GM23338 (cell line): ENCODE measurements around the gene UFD1. TPM values are rescaled to one million over a fixed set of nuclear protein-coding genes. Genes with fewer than 3 reads are reported as not detected.

Experiments used
- ATAC-seq: fragments of 200-7000 bp; cut with Tn5 transposase; 3 replicates; pipeline ENCODE4 v1.9.1; 2020
- DNase-seq: peaks from one replicate; pipeline ENCODE4 v3.0.0-alpha.2; 2015; ENCODE audit warnings: low spot score
- H2AFZ ChIP-seq: fragments of 200-600 bp; sonication (generic); 2 replicates; pipeline ENCODE4 v1.8.0; 2016; ENCODE audit warnings: antibody characterized with exemption, mild to moderate bottlenecking, moderate library complexity
- H3F3A ChIP-seq: fragments of 200-600 bp; sonication (generic); replicated peaks from 2 replicates; pipeline ENCODE4 v1.8.0; 2017; ENCODE audit warnings: antibody characterized with exemption, mixed run types, low read depth
- H3K27ac ChIP-seq: fragments of 200-600 bp; sonication (generic); 2 replicates; pipeline ENCODE4 v1.6.1; 2016; ENCODE audit warnings: low read depth
- H3K27me3 ChIP-seq: fragments of 200-600 bp; sonication (generic); 2 replicates; pipeline ENCODE4 v1.8.0; 2016; ENCODE audit warnings: mild to moderate bottlenecking, mixed run types, moderate library complexity; ENCODE audit not compliant: insufficient read depth
- H3K36me3 ChIP-seq: fragments of 200-600 bp; sonication (generic); 2 replicates; pipeline ENCODE4 v1.8.0; 2016; ENCODE audit warnings: mild to moderate bottlenecking; ENCODE audit not compliant: insufficient read depth
- H3K4me1 ChIP-seq: fragments of 200-600 bp; sonication (generic); 2 replicates; pipeline ENCODE4 v1.8.0; 2016; ENCODE audit warnings: mild to moderate bottlenecking, moderate library complexity; ENCODE audit not compliant: insufficient read depth
- H3K4me2 ChIP-seq: fragments of 200-600 bp; sonication (generic); 2 replicates; pipeline ENCODE4 v1.7.1; 2017; ENCODE audit warnings: mixed run types
- H3K4me3 ChIP-seq: fragments of 200-600 bp; sonication (generic); 2 replicates; pipeline ENCODE4 v1.6.1; 2016; ENCODE audit warnings: mixed run types
- H3K79me2 ChIP-seq: fragments of 200-600 bp; sonication (generic); replicated peaks from 2 replicates; pipeline ENCODE4 v1.8.0; 2017; ENCODE audit warnings: mild to moderate bottlenecking; ENCODE audit not compliant: insufficient read depth
- H3K9me2 ChIP-seq: fragments of 200-600 bp; sonication (generic); 2 replicates; pipeline ENCODE4 v1.8.0; 2017; ENCODE audit not compliant: insufficient read depth
- H4K20me1 ChIP-seq: fragments of 200-600 bp; sonication (generic); replicated peaks from 2 replicates; pipeline ENCODE4 v1.8.0; 2017; ENCODE audit warnings: mild to moderate bottlenecking; ENCODE audit not compliant: insufficient read depth
- H3K27ac Mint-ChIP-seq: 2 replicates; pipeline ENCODE4 v1.8.0; 2020; ENCODE audit warnings: inconsistent platforms, mild to moderate bottlenecking, moderate library complexity, mixed read lengths
- H3K27me3 Mint-ChIP-seq: 3 replicates; pipeline ENCODE4 v1.8.0; 2022; ENCODE audit warnings: low read depth, mild to moderate bottlenecking, moderate library complexity, mixed read lengths, inconsistent platforms; ENCODE audit not compliant: insufficient read depth, poor library complexity
- H3K36me3 Mint-ChIP-seq: 3 replicates; pipeline ENCODE4 v1.8.0; 2021; ENCODE audit warnings: low read depth, mild to moderate bottlenecking, inconsistent platforms, moderate library complexity, mixed read lengths
- H3K4me1 Mint-ChIP-seq: 3 replicates; pipeline ENCODE4 v1.8.0; 2020; ENCODE audit warnings: mild to moderate bottlenecking, inconsistent platforms, mixed read lengths
- H3K4me3 Mint-ChIP-seq: 3 replicates; pipeline ENCODE4 v1.8.0; 2021; ENCODE audit warnings: moderate library complexity, mild to moderate bottlenecking, inconsistent platforms, mixed read lengths
- H3K9me3 Mint-ChIP-seq: 3 replicates; pipeline ENCODE4 v1.8.0; 2020; ENCODE audit warnings: moderate library complexity, mild to moderate bottlenecking, inconsistent platforms, mixed read lengths
- CREB1 ChIP-seq: fragments of 250-450 bp; sonication (Bioruptor Pico); IDR thresholded peaks from 2 replicates; pipeline ENCODE4 v1.5.0; 2020; ENCODE audit warnings: low read depth, mild to moderate bottlenecking, moderate library complexity
- EZH2 ChIP-seq: fragments of 200-600 bp; sonication (generic); IDR thresholded peaks from one replicate; pipeline ENCODE4 v1.8.0; 2017; ENCODE audit warnings: antibody characterized with exemption, mild to moderate bottlenecking, low read depth; ENCODE audit not compliant: unreplicated experiment
- EZH2phosphoT487 ChIP-seq: fragments of 200-600 bp; sonication (generic); IDR thresholded peaks from one replicate; pipeline ENCODE4 v1.8.1; 2018; ENCODE audit warnings: antibody characterized with exemption; ENCODE audit not compliant: unreplicated experiment
- STAT1 ChIP-seq: IDR thresholded peaks from one replicate; pipeline ENCODE4 v1.6.1; 2016; ENCODE audit warnings: antibody characterized with exemption; ENCODE audit not compliant: unreplicated experiment
- polyA plus RNA-seq: library from polyadenylated mRNA; unstranded; fragments of >200 nt; fragmentation: Nextera tagmentation; extraction: Ambion mirVana; gene quantifications from 2 replicates; pipeline ENCODE4 v1.2.1, GENCODE V29; 2016
- total RNA-seq: library from RNA; depleted of rRNA; stranded (reverse); fragments of >200 nt; shearing (Covaris generic); gene quantifications from 2 replicates; pipeline ENCODE4 v1.2.3, GENCODE V29; 2014
- TF ChIP-seq, protein P1 (sequence below): fragments of 250-450 bp; sonication (Bioruptor Pico); IDR thresholded peaks from 2 replicates; pipeline ENCODE4 v1.5.0; 2020; ENCODE audit warnings: mild to moderate bottlenecking, moderate library complexity
- TF ChIP-seq, protein P2 (sequence below), 2 experiments: fragments of 200-600 bp in 1 of 2; sonication (generic) in 1 of 2; conservative IDR thresholded peaks; 2 replicates each; pipeline versions ENCODE4 v1.5.1 to v1.6.1; 2016 to 2017; ENCODE audit warnings: antibody characterized with exemption in 2 of 2, low read depth in 2 of 2, mild to moderate bottlenecking in 2 of 2, moderate library complexity in 1 of 2

The UFD1 gene
- total and polyA plus RNA-seq, 2 experiments from 2014 or later = 53.5 to 93.8 TPM

DNA sequence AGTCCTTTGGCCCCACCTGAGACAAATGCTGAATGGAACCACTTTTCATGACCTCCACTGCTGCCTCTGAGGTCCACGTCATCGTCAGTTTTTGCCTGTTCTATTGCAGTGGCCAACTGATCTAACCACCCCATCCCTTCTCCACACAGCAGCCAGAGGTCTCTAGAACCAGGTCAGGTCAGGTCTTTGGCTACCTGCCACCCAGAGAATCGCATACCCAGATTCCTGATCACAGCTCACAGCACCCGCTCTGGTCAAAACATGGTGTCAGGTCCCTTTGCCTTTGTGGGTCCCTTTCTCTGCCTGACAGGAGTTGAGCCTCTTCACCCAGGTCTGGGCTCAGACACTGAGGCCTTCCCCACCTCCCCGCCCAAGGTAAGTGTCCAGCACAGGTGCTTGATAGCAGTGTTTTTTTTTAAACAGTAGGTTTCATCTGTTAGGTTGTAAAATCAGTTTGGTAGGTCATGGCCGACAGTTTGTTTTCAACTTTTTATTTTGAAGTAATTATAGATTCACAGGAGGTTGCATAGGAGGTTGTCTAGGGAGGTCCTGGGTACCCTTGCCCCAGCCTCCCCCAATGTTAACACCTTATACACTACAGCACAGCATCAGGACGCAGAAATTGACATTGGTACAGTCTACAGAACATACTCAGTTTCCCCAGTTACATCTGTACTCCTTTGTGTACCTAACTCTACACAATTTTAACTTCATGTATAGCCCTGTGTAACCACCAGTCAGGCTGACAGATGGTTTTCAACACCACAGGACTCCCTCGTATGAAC, 38.4 kb downstream of the UFD1 start:
- H3K36me3 Mint-ChIP-seq = peaks cover 23% of the 10 kb centered on the region
- no peak overlapping the region for H3K4me2 ChIP-seq
- no peaks in the 10 kb centered on the region for H3K9me2 ChIP-seq
- H3K4me3 ChIP-seq = no peak overlapping the region
- H3K27me3 Mint-ChIP-seq = peaks cover 9% of the 10 kb centered on the region
- no peaks in the 10 kb centered on the region; the same call in 2 of the 3 replicates for H3K4me1 Mint-ChIP-seq
- peaks cover 37% of the 10 kb centered on the region for H3K79me2 ChIP-seq
- no peak for ATAC-seq
- peaks cover 51% of the 10 kb centered on the region for H4K20me1 ChIP-seq
- no peak for TF ChIP-seq EZH2
- no peak for TF ChIP-seq CREB1 (CRISPR knock-in tag)
- no peak for TF ChIP-seq EZH2phosphoT487
- no peak for TF ChIP-seq STAT1
- TF ChIP-seq, protein P1, sequence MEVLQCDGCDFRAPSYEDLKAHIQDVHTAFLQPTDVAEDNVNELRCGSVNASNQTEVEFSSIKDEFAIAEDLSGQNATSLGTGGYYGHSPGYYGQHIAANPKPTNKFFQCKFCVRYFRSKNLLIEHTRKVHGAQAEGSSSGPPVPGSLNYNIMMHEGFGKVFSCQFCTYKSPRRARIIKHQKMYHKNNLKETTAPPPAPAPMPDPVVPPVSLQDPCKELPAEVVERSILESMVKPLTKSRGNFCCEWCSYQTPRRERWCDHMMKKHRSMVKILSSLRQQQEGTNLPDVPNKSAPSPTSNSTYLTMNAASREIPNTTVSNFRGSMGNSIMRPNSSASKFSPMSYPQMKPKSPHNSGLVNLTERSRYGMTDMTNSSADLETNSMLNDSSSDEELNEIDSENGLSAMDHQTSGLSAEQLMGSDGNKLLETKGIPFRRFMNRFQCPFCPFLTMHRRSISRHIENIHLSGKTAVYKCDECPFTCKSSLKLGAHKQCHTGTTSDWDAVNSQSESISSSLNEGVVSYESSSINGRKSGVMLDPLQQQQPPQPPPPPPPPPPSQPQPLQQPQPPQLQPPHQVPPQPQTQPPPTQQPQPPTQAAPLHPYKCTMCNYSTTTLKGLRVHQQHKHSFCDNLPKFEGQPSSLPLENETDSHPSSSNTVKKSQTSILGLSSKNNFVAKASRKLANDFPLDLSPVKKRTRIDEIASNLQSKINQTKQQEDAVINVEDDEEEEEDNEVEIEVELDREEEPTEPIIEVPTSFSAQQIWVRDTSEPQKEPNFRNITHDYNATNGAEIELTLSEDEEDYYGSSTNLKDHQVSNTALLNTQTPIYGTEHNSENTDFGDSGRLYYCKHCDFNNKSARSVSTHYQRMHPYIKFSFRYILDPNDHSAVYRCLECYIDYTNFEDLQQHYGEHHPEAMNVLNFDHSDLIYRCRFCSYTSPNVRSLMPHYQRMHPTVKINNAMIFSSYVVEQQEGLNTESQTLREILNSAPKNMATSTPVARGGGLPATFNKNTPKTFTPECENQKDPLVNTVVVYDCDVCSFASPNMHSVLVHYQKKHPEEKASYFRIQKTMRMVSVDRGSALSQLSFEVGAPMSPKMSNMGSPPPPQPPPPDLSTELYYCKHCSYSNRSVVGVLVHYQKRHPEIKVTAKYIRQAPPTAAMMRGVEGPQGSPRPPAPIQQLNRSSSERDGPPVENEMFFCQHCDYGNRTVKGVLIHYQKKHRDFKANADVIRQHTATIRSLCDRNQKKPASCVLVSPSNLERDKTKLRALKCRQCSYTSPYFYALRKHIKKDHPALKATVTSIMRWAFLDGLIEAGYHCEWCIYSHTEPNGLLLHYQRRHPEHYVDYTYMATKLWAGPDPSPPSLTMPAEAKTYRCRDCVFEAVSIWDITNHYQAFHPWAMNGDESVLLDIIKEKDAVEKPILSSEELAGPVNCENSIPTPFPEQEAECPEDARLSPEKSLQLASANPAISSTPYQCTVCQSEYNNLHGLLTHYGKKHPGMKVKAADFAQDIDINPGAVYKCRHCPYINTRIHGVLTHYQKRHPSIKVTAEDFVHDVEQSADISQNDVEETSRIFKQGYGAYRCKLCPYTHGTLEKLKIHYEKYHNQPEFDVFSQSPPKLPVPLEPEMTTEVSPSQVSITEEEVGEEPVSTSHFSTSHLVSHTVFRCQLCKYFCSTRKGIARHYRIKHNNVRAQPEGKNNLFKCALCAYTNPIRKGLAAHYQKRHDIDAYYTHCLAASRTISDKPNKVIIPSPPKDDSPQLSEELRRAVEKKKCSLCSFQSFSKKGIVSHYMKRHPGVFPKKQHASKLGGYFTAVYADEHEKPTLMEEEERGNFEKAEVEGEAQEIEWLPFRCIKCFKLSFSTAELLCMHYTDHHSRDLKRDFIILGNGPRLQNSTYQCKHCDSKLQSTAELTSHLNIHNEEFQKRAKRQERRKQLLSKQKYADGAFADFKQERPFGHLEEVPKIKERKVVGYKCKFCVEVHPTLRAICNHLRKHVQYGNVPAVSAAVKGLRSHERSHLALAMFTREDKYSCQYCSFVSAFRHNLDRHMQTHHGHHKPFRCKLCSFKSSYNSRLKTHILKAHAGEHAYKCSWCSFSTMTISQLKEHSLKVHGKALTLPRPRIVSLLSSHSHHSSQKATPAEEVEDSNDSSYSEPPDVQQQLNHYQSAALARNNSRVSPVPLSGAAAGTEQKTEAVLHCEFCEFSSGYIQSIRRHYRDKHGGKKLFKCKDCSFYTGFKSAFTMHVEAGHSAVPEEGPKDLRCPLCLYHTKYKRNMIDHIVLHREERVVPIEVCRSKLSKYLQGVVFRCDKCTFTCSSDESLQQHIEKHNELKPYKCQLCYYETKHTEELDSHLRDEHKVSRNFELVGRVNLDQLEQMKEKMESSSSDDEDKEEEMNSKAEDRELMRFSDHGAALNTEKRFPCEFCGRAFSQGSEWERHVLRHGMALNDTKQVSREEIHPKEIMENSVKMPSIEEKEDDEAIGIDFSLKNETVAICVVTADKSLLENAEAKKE (CRISPR knock-in tag) = no peak
- TF ChIP-seq, protein P2, sequence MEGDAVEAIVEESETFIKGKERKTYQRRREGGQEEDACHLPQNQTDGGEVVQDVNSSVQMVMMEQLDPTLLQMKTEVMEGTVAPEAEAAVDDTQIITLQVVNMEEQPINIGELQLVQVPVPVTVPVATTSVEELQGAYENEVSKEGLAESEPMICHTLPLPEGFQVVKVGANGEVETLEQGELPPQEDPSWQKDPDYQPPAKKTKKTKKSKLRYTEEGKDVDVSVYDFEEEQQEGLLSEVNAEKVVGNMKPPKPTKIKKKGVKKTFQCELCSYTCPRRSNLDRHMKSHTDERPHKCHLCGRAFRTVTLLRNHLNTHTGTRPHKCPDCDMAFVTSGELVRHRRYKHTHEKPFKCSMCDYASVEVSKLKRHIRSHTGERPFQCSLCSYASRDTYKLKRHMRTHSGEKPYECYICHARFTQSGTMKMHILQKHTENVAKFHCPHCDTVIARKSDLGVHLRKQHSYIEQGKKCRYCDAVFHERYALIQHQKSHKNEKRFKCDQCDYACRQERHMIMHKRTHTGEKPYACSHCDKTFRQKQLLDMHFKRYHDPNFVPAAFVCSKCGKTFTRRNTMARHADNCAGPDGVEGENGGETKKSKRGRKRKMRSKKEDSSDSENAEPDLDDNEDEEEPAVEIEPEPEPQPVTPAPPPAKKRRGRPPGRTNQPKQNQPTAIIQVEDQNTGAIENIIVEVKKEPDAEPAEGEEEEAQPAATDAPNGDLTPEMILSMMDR (conservative IDR thresholded peaks at IDR 0.05; ENCODE audit: low read depth in 2 of 2) = no peak
- no peak for DNase-seq
- H3K9me3 Mint-ChIP-seq = no peaks in the 10 kb centered on the region
- no peaks in the 10 kb centered on the region; the same call in 1 of the 2 replicates for H3K36me3 ChIP-seq
- no peak overlapping the region for H3K27ac ChIP-seq
- no peak overlapping the region for H2AFZ ChIP-seq
- no peaks in the 10 kb centered on the region for H3F3A ChIP-seq
- no peaks in the 10 kb centered on the region for H3K4me1 ChIP-seq
- H3K27ac Mint-ChIP-seq = no peak overlapping the region
- H3K27me3 ChIP-seq = no peaks in the 10 kb centered on the region
- H3K4me3 Mint-ChIP-seq = no peak overlapping the region
